Activated CD4-positive, CD25-positive, alpha-beta regulatory T cell treated with anti-CD3 and anti-CD28 coated beads, Interleukin-2, amount 50 U/mL, for 72 hours (primary cell): Measurements from ENCODE around the gene SRPK1.
"Not testable (repeated sequence)": the region's sequence is repeated elsewhere in the genome, so short reads cannot be mapped to it uniquely, and the experiment has no call there.

ENCODE experiments used
- DNase-seq: peaks from one replicate; pipeline ENCODE4 v3.0.0; 2021

SRPK1 gene

GRCh38 chr6:35920793-35921732 lies at the start of gene SRPK1:
SRPK1 (minus strand) TSS chr6:35921098; CDS start chr6:35921056, 42 bp downstream.
- DNase-seq, result peak; percentile 88

- DNase-seq, result no peak
Measured at GRCh38 chr6:35970181-35970580, 49.3 kb upstream of the SRPK1 start.

- no peak for DNase-seq
Measured at GRCh38 chr6:35969646-35970045, 48.7 kb upstream of the SRPK1 start.

GRCh38 chr6:35968821-35969220 lies 47.9 kb upstream of the SRPK1 start:
- no peak for DNase-seq

- no peak for DNase-seq
Measured at GRCh38 chr6:35967076-35967774, 46.3 kb upstream of the SRPK1 start.

GRCh38 chr6:35962779-35963560 lies 42.1 kb upstream of the SRPK1 start:
- no peak for DNase-seq

- no peak for DNase-seq
Measured at GRCh38 chr6:35960187-35960586, 39.3 kb upstream of the SRPK1 start.

GRCh38 chr6:35955970-35956369 lies 35.1 kb upstream of the SRPK1 start:
- DNase-seq, result no peak

- no peak for DNase-seq
Measured at GRCh38 chr6:35955521-35955920, 34.6 kb upstream of the SRPK1 start.

- no peak for DNase-seq
Measured at GRCh38 chr6:35955071-35955470, 34.2 kb upstream of the SRPK1 start.

- no peak for DNase-seq
Measured at GRCh38 chr6:35954333-35954732, 33.4 kb upstream of the SRPK1 start.

GRCh38 chr6:35948725-35949124 lies 27.8 kb upstream of the SRPK1 start:
- DNase-seq, result no peak

GRCh38 chr6:35945650-35946025 lies 24.7 kb upstream of the SRPK1 start:
- no peak for DNase-seq

GRCh38 chr6:35943390-35943789 lies 22.5 kb upstream of the SRPK1 start:
- no peak for DNase-seq

- DNase-seq, result no peak
Measured at GRCh38 chr6:35942355-35942754, 21.5 kb upstream of the SRPK1 start.

- DNase-seq, result not testable (repeated sequence)
Measured at GRCh38 chr6:35941170-35941569, 20.3 kb upstream of the SRPK1 start.

GRCh38 chr6:35940014-35940413 lies 19.1 kb upstream of the SRPK1 start:
- not testable (repeated sequence) for DNase-seq

GRCh38 chr6:35939259-35939658 lies 18.4 kb upstream of the SRPK1 start:
- DNase-seq, result not testable (repeated sequence)

GRCh38 chr6:35936681-35937359 lies 15.9 kb upstream of the SRPK1 start:
- DNase-seq, result no peak

- DNase-seq, result no peak
Measured at GRCh38 chr6:35935469-35935868, 14.6 kb upstream of the SRPK1 start.

- DNase-seq, result no peak
Measured at GRCh38 chr6:35933844-35934243, 12.9 kb upstream of the SRPK1 start.

GRCh38 chr6:35931873-35932272 lies 11.0 kb upstream of the SRPK1 start:
- not testable (repeated sequence) for DNase-seq

GRCh38 chr6:35931120-35931561 lies 10.2 kb upstream of the SRPK1 start:
- no peak for DNase-seq
